Measurements from ENCODE around the gene VEGFC. TPM values are rescaled to one million over a fixed set of nuclear protein-coding genes. Genes with fewer than 3 reads are reported as not detected.

Gene VEGFC
- 0.38 and 0.67 TPM in 2 replicates for total RNA-seq
- long read RNA-seq = 0 reads

- Mint-ChIP-seq H3K4me1 (ENCODE audit: low read depth) (peaks cover 5% of the 10 kb centered on the region), H3K9me3 (ENCODE audit: low read depth) (no peaks in the 10 kb centered on the region), H3K4me3 (ENCODE audit: low read depth) (peak within 1 kb of the TSS; percentile 75), H3K27me3 (peaks cover 26% of the 10 kb centered on the region), H3K36me3 (ENCODE audit: insufficient read depth) (no peaks in the 10 kb centered on the region), H3K27ac (peak within 1 kb of the TSS; percentile 67)
- TF ChIP-seq CTCF (IDR thresholded peaks at IDR 0.05; ENCODE audit: unreplicated experiment) = peak; percentile 9
- peak; percentile 37 for DNase-seq (ENCODE audit: low spot score, unreplicated experiment)
Observed at GRCh38 chr4:176792326-176793059, at the start of gene VEGFC. VEGFC (minus strand) TSS chr4:176792922; CDS start chr4:176792311, 611 bp downstream.

- H3K9me3 Mint-ChIP-seq (ENCODE audit: low read depth) = no peaks in the 10 kb centered on the region
- no peak overlapping the region for H3K4me3 Mint-ChIP-seq (ENCODE audit: low read depth)
- H3K27me3 Mint-ChIP-seq = no peaks in the 10 kb centered on the region
- no peak for TF ChIP-seq CTCF (IDR thresholded peaks at IDR 0.05; ENCODE audit: unreplicated experiment)
- H3K27ac Mint-ChIP-seq = no peak overlapping the region
- no peaks in the 10 kb centered on the region for H3K36me3 Mint-ChIP-seq (ENCODE audit: insufficient read depth)
- DNase-seq (ENCODE audit: low spot score, unreplicated experiment) = no peak
- H3K4me1 Mint-ChIP-seq (ENCODE audit: low read depth) = no peaks in the 10 kb centered on the region
Observed at GRCh38 chr4:176841711-176842112, 49.0 kb upstream of the VEGFC start.

- H3K27me3 Mint-ChIP-seq = no peaks in the 10 kb centered on the region
- H3K27ac Mint-ChIP-seq = no peak overlapping the region
- no peaks in the 10 kb centered on the region for H3K36me3 Mint-ChIP-seq (ENCODE audit: insufficient read depth)
- DNase-seq (ENCODE audit: low spot score, unreplicated experiment) = no peak
- TF ChIP-seq CTCF (IDR thresholded peaks at IDR 0.05; ENCODE audit: unreplicated experiment) = no peak
- no peaks in the 10 kb centered on the region for H3K4me1 Mint-ChIP-seq (ENCODE audit: low read depth)
- no peaks in the 10 kb centered on the region for H3K9me3 Mint-ChIP-seq (ENCODE audit: low read depth)
- no peak overlapping the region for H3K4me3 Mint-ChIP-seq (ENCODE audit: low read depth)
Observed at GRCh38 chr4:176840166-176840565, 47.4 kb upstream of the VEGFC start.

GRCh38 chr4:176839656-176840055 lies 46.9 kb upstream of the VEGFC start:
- no peaks in the 10 kb centered on the region for H3K36me3 Mint-ChIP-seq (ENCODE audit: insufficient read depth)
- H3K4me3 Mint-ChIP-seq (ENCODE audit: low read depth) = no peak overlapping the region
- DNase-seq (ENCODE audit: low spot score, unreplicated experiment) = no peak
- H3K9me3 Mint-ChIP-seq (ENCODE audit: low read depth) = no peaks in the 10 kb centered on the region
- H3K27me3 Mint-ChIP-seq = no peaks in the 10 kb centered on the region
- H3K27ac Mint-ChIP-seq = no peak overlapping the region
- no peak for TF ChIP-seq CTCF (IDR thresholded peaks at IDR 0.05; ENCODE audit: unreplicated experiment)
- H3K4me1 Mint-ChIP-seq (ENCODE audit: low read depth) = no peaks in the 10 kb centered on the region

- Mint-ChIP-seq H3K27me3 (no peaks in the 10 kb centered on the region), H3K36me3 (ENCODE audit: insufficient read depth) (no peaks in the 10 kb centered on the region), H3K4me1 (ENCODE audit: low read depth) (no peaks in the 10 kb centered on the region), H3K4me3 (ENCODE audit: low read depth) (no peak overlapping the region), H3K9me3 (ENCODE audit: low read depth) (no peaks in the 10 kb centered on the region), H3K27ac (no peak overlapping the region)
- TF ChIP-seq CTCF (IDR thresholded peaks at IDR 0.05; ENCODE audit: unreplicated experiment) = no peak
- no peak for DNase-seq (ENCODE audit: low spot score, unreplicated experiment)
Observed at GRCh38 chr4:176838601-176839433, 46.1 kb upstream of the VEGFC start.
